ENCODE measurements around the gene LACRT.
"Not testable (repeated sequence)": the region's sequence is repeated elsewhere in the genome, so short reads cannot be mapped to it uniquely, and the experiment has no call there.

Gene LACRT

GRCh38 chr12:54653025-54653424 is 18.3 kb upstream of the LACRT start:
- Mint-ChIP-seq H3K9me3 (no peaks in the 10 kb centered on the region), H3K27me3 (peaks cover 23% of the 10 kb centered on the region), H3K27ac (no peak overlapping the region), H3K4me3 (no peak overlapping the region), H3K4me1 (no peaks in the 10 kb centered on the region), H3K36me3 (no peaks in the 10 kb centered on the region)
- ATAC-seq, result no peak

- Mint-ChIP-seq H3K36me3 (no peaks in the 10 kb centered on the region), H3K4me1 (no peaks in the 10 kb centered on the region), H3K4me3 (no peak overlapping the region), H3K27me3 (peaks cover 35% of the 10 kb centered on the region), H3K9me3 (no peaks in the 10 kb centered on the region), H3K27ac (no peak overlapping the region)
- no peak for ATAC-seq
Observed at GRCh38 chr12:54650889-54651288, 16.2 kb upstream of the LACRT start.

GRCh38 chr12:54650409-54650808 is 15.7 kb upstream of the LACRT start:
- no peak for ATAC-seq
- H3K9me3 Mint-ChIP-seq, result no peaks in the 10 kb centered on the region
- no peaks in the 10 kb centered on the region for H3K4me1 Mint-ChIP-seq
- no peaks in the 10 kb centered on the region for H3K36me3 Mint-ChIP-seq
- no peak overlapping the region for H3K4me3 Mint-ChIP-seq
- no peak overlapping the region for H3K27ac Mint-ChIP-seq
- peaks cover 37% of the 10 kb centered on the region for H3K27me3 Mint-ChIP-seq

GRCh38 chr12:54649825-54650224 is 15.1 kb upstream of the LACRT start:
- H3K36me3 Mint-ChIP-seq, result no peaks in the 10 kb centered on the region
- H3K27ac Mint-ChIP-seq, result no peak overlapping the region
- peaks cover 42% of the 10 kb centered on the region for H3K27me3 Mint-ChIP-seq
- H3K9me3 Mint-ChIP-seq, result no peaks in the 10 kb centered on the region
- no peak for ATAC-seq
- H3K4me3 Mint-ChIP-seq, result no peak overlapping the region
- H3K4me1 Mint-ChIP-seq, result no peaks in the 10 kb centered on the region

GRCh38 chr12:54648265-54648664 is 13.6 kb upstream of the LACRT start, which contains the start of gene DCD:
TSS of gene DCD (minus strand) at chr12:54648365. CDS start at chr12:54648303, 62 bp downstream.
- no peak for ATAC-seq
- Mint-ChIP-seq H3K27ac (no peak within 1 kb of the TSS), H3K4me1 (no peaks in the 10 kb centered on the region), H3K9me3 (no peaks in the 10 kb centered on the region), H3K4me3 (no peak within 1 kb of the TSS), H3K36me3 (no peaks in the 10 kb centered on the region), H3K27me3 (peaks cover 52% of the 10 kb centered on the region)

GRCh38 chr12:54641554-54641953 is 6.9 kb upstream of the LACRT start:
- Mint-ChIP-seq H3K27ac (no peak overlapping the region), H3K4me3 (no peak overlapping the region), H3K36me3 (no peaks in the 10 kb centered on the region), H3K4me1 (peaks cover 17% of the 10 kb centered on the region), H3K27me3 (peaks cover 26% of the 10 kb centered on the region), H3K9me3 (no peaks in the 10 kb centered on the region)
- ATAC-seq, result peak; percentile 53

GRCh38 chr12:54641089-54641488 is 6.4 kb upstream of the LACRT start:
- Mint-ChIP-seq H3K36me3 (no peaks in the 10 kb centered on the region), H3K4me3 (peak overlapping the region; percentile 7), H3K27ac (peak overlapping the region; percentile 6), H3K9me3 (no peaks in the 10 kb centered on the region), H3K4me1 (peaks cover 17% of the 10 kb centered on the region), H3K27me3 (peaks cover 22% of the 10 kb centered on the region)
- ATAC-seq, result no peak

GRCh38 chr12:54639112-54639511 is 4.4 kb upstream of the LACRT start:
- not testable (repeated sequence) for H3K27ac Mint-ChIP-seq, H3K9me3 Mint-ChIP-seq, H3K4me3 Mint-ChIP-seq

GRCh38 chr12:54631988-54632728 is 2.5 kb downstream of the LACRT start:
- Mint-ChIP-seq H3K36me3 (no peaks in the 10 kb centered on the region), H3K27me3 (peaks cover 57% of the 10 kb centered on the region), H3K4me3 (no peak overlapping the region), H3K9me3 (peaks cover 5% of the 10 kb centered on the region), H3K27ac (no peak overlapping the region), H3K4me1 (peaks cover 5% of the 10 kb centered on the region)
- no peak for ATAC-seq

More at GRCh38 chr12:54639112-54639511, 4.4 kb upstream of the LACRT start:
- peaks cover 11% of the 10 kb centered on the region for H3K27me3 Mint-ChIP-seq
- ATAC-seq, H3K36me3 Mint-ChIP-seq: not testable (repeated sequence)
- peaks cover 17% of the 10 kb centered on the region for H3K4me1 Mint-ChIP-seq

- Mint-ChIP-seq H3K36me3 (no peaks in the 10 kb centered on the region), H3K27ac (no peak overlapping the region), H3K4me3 (no peak overlapping the region), H3K4me1 (peaks cover 5% of the 10 kb centered on the region), H3K27me3 (peaks cover 63% of the 10 kb centered on the region), H3K9me3 (peaks cover 10% of the 10 kb centered on the region)
- ATAC-seq, result no peak
Observed at GRCh38 chr12:54631551-54631950, 3.1 kb downstream of the LACRT start.

GRCh38 chr12:54629925-54630324 is 4.8 kb downstream of the LACRT start:
- no peaks in the 10 kb centered on the region for H3K36me3 Mint-ChIP-seq
- H3K27me3 Mint-ChIP-seq, result peaks cover 70% of the 10 kb centered on the region
- no peak overlapping the region for H3K4me3 Mint-ChIP-seq
- peaks cover 14% of the 10 kb centered on the region for H3K9me3 Mint-ChIP-seq
- H3K4me1 Mint-ChIP-seq, result peaks cover 5% of the 10 kb centered on the region
- ATAC-seq, result no peak
- no peak overlapping the region for H3K27ac Mint-ChIP-seq

GRCh38 chr12:54628186-54628846 is 6.4 kb downstream of the LACRT start:
- H3K27me3 Mint-ChIP-seq, result peaks cover 72% of the 10 kb centered on the region
- no peak overlapping the region for H3K27ac Mint-ChIP-seq
- peaks cover 5% of the 10 kb centered on the region for H3K4me1 Mint-ChIP-seq
- H3K4me3 Mint-ChIP-seq, result no peak overlapping the region
- H3K36me3 Mint-ChIP-seq, result no peaks in the 10 kb centered on the region
- H3K9me3 Mint-ChIP-seq, result peaks cover 17% of the 10 kb centered on the region
- no peak for ATAC-seq

GRCh38 chr12:54627304-54627703 is 7.4 kb downstream of the LACRT start:
- H3K4me3 Mint-ChIP-seq, result no peak overlapping the region
- H3K4me1 Mint-ChIP-seq, result peaks cover 2% of the 10 kb centered on the region
- H3K36me3 Mint-ChIP-seq, result no peaks in the 10 kb centered on the region
- H3K9me3 Mint-ChIP-seq, result peaks cover 17% of the 10 kb centered on the region
- ATAC-seq, result no peak
- H3K27me3 Mint-ChIP-seq, result peaks cover 72% of the 10 kb centered on the region
- no peak overlapping the region for H3K27ac Mint-ChIP-seq

- H3K27me3 Mint-ChIP-seq, result peaks cover 77% of the 10 kb centered on the region
- no peaks in the 10 kb centered on the region for H3K4me1 Mint-ChIP-seq
- H3K4me3 Mint-ChIP-seq, result no peak overlapping the region
- H3K27ac Mint-ChIP-seq, result no peak overlapping the region
- H3K36me3 Mint-ChIP-seq, result no peaks in the 10 kb centered on the region
- H3K9me3 Mint-ChIP-seq, result peaks cover 17% of the 10 kb centered on the region
- ATAC-seq, result no peak
Observed at GRCh38 chr12:54625598-54625997, 9.1 kb downstream of the LACRT start.

- Mint-ChIP-seq H3K4me3 (no peak overlapping the region), H3K9me3 (peaks cover 17% of the 10 kb centered on the region), H3K36me3 (no peaks in the 10 kb centered on the region), H3K27me3 (peaks cover 67% of the 10 kb centered on the region), H3K27ac (no peak overlapping the region), H3K4me1 (no peaks in the 10 kb centered on the region)
- no peak for ATAC-seq
Observed at GRCh38 chr12:54624315-54625279, 10.1 kb downstream of the LACRT start.
